Pancreas (tissue), 10 donors: ENCODE results near the gene KRTAP21-2. TPM values are rescaled to one million over a fixed set of nuclear protein-coding genes. Genes with fewer than 3 reads are reported as not detected.

Source experiments
- ATAC-seq, 4 donors: fragments of 200-7000 bp; cut with Tn5 transposase; one replicate each; pipeline versions ENCODE4 v1.8.0 to v1.9.1; 2020; ENCODE audit warnings: mild to moderate bottlenecking in 4 of 4, moderate library complexity in 4 of 4
- DNase-seq, 6 donors: peaks; one replicate each; pipeline ENCODE4 v3.0.0-alpha.2; 2020
- FAIRE-seq: peaks from 2 replicates; lab custom pipeline; 2012; peaks lifted over from hg19 to GRCh38; lab: Jason Lieb, UNC
- H3K27ac ChIP-seq, 4 donors: fragments of 200-600 bp; sonication (generic); 1 replicate in 3 of 4; 2 replicates in 1 of 4; pipeline versions ENCODE4 v1.5.0 to v1.8.0; 2020
- H3K27me3 ChIP-seq, 4 donors: fragments of 200-600 bp; one replicate each; pipeline ENCODE4 v1.8.0; 2021
- H3K36me3 ChIP-seq, 3 donors: fragments of 200-600 bp; sonication (generic) in 1 of 3; one replicate each; pipeline versions ENCODE4 v1.5.0 to v1.8.0; 2020 to 2021
- H3K4me1 ChIP-seq, 3 donors: fragments of 200-600 bp; one replicate each; pipeline ENCODE4 v1.8.0; 2021
- H3K4me3 ChIP-seq, 4 donors: fragments of 200-600 bp; sonication (generic) in 2 of 4; one replicate each; pipeline versions ENCODE4 v1.5.0 to v1.8.0; 2020 to 2021
- H3K9me3 ChIP-seq, 4 donors: fragments of 200-600 bp; one replicate each; pipeline ENCODE4 v1.8.0; 2021
- CTCF ChIP-seq, 4 donors: fragments of 200-600 bp; sonication (generic) in 3 of 4; IDR thresholded peaks; one replicate each; pipeline versions ENCODE4 v1.5.0 to v1.8.0; 2021; ENCODE audit warnings: antibody characterized with exemption in 4 of 4
- WGBS, 2 donors: extraction: QIAGEN DNeasy Blood & Tissue Kit; methylation state at CpG; one replicate each; pipeline ENCODE4 v1.1.7; 2013; 5-methylcytosine and 5-hydroxymethylcytosine counted together
- intact Hi-C, 3 donors: fragments of 100-400 bp; cut with DNase I; formaldehyde crosslinking; loops; one replicate each; pipeline versions ENCODE4 v1.11.1 to v1.14.2; 2022
- polyA plus RNA-seq, 2 donors: library from polyadenylated mRNA; stranded (reverse); fragments of 200-250 nt; gene quantifications; one replicate each; pipeline ENCODE4 v1.2.3, GENCODE V29; 2013
- total RNA-seq, 6 donors: library from RNA; stranded (reverse); fragmentation: NEBNext Ultra II Directional in 4 of 6; extraction: Animal tissue kit (Norgen Biotek cat#: 25700) in 4 of 6; gene quantifications; one replicate each; pipeline versions ENCODE4 v1.2.1 to v1.2.4, GENCODE V29; 2021 to 2023
- donor health status: healthy with polysubstance abuse.
- donor health status: DM: no; HTN: no; CAD: no; lungs with moderate emphysema.
- donor health status: DM: no; HTN: no; CAD: no.
- donor health status: control.
- donor health status: control.
- donor health status: Bipolar disorder and iron deficiency.
- donor health status: DM: yes; HTN: yes; CAD: no.
- donor health status: DM: no; HTN: no; CAD: no.
- donor health status: DM: no; HTN: no; CAD: no.
- donor health status: DM: yes; HTN: yes; CAD: no.

The KRTAP21-2 gene
- total and polyA plus RNA-seq, 8 donors = not detected

- H3K27me3 ChIP-seq = no peaks in the 10 kb centered on the region
- intact Hi-C loops = no loop called here
- no peak for TF ChIP-seq CTCF (IDR thresholded peaks at IDR 0.05)
- no peaks in the 10 kb centered on the region for H3K4me1 ChIP-seq
- no peak overlapping the region for H3K27ac ChIP-seq
- FAIRE-seq = no peak
- no peaks in the 10 kb centered on the region for H3K36me3 ChIP-seq
- no peaks in the 10 kb centered on the region for H3K9me3 ChIP-seq
- no peak overlapping the region for H3K4me3 ChIP-seq
- no peak for ATAC-seq
- 89 to 95% methylated on average over 3 of the region's 3 CpGs for WGBS, 2 donors
- no peak for DNase-seq
Observed at GRCh38 chr21:30713766-30714165, 33.3 kb downstream of the KRTAP21-2 start.

GRCh38 chr21:30710499-30710898 is 36.6 kb downstream of the KRTAP21-2 start:
- DNase-seq (no peak), FAIRE-seq (no peak), ATAC-seq (no peak)
- WGBS, 2 donors = 20 to 28% methylated on average over 3 of the region's 3 CpGs
- H3K4me3 ChIP-seq = no peak overlapping the region
- TF ChIP-seq CTCF (IDR thresholded peaks at IDR 0.05) = no peak
- H3K4me1 ChIP-seq = no peaks in the 10 kb centered on the region
- no peaks in the 10 kb centered on the region for H3K27me3 ChIP-seq
- H3K36me3 ChIP-seq = no peaks in the 10 kb centered on the region
- no peaks in the 10 kb centered on the region for H3K9me3 ChIP-seq
- intact Hi-C loops = no loop called here
- no peak overlapping the region for H3K27ac ChIP-seq

GRCh38 chr21:30707409-30707808 is 39.6 kb downstream of the KRTAP21-2 start:
- no peak overlapping the region for H3K27ac ChIP-seq
- ATAC-seq (no peak), FAIRE-seq (no peak), DNase-seq (no peak)
- no peaks in the 10 kb centered on the region for H3K4me1 ChIP-seq
- TF ChIP-seq CTCF (IDR thresholded peaks at IDR 0.05) = no peak
- no peak overlapping the region for H3K4me3 ChIP-seq
- no peaks in the 10 kb centered on the region for H3K36me3 ChIP-seq
- intact Hi-C loops = no loop called here
- H3K9me3 ChIP-seq = no peaks in the 10 kb centered on the region
- H3K27me3 ChIP-seq = no peaks in the 10 kb centered on the region

Other genes starting within 250 kb of the KRTAP21-2 start
- gene KRTAP19-5, start 245.1 kb downstream of the KRTAP21-2 start, total RNA-seq = not detected
- not detected for gene KRTAP19-5, start 245.1 kb downstream of the KRTAP21-2 start, polyA plus RNA-seq
- gene KRTAP19-6, start 205.4 kb downstream of the KRTAP21-2 start, total RNA-seq = not detected
- gene KRTAP19-6, start 205.4 kb downstream of the KRTAP21-2 start, polyA plus RNA-seq = not detected
- not detected for gene KRTAP19-7, start 185.9 kb downstream of the KRTAP21-2 start, total RNA-seq
- gene KRTAP19-7, start 185.9 kb downstream of the KRTAP21-2 start, polyA plus RNA-seq = not detected
- gene KRTAP22-2, start 156.9 kb downstream of the KRTAP21-2 start, total RNA-seq = not detected
- gene KRTAP22-2, start 156.9 kb downstream of the KRTAP21-2 start, polyA plus RNA-seq = not detected
- gene KRTAP6-3, start 154.8 kb downstream of the KRTAP21-2 start, total RNA-seq = not detected
- gene KRTAP6-3, start 154.8 kb downstream of the KRTAP21-2 start, polyA plus RNA-seq = not detected
- not detected for gene KRTAP6-2, start 148.4 kb downstream of the KRTAP21-2 start, total RNA-seq
- not detected for gene KRTAP6-2, start 148.4 kb downstream of the KRTAP21-2 start, polyA plus RNA-seq
- not detected for gene KRTAP22-1, start 146.2 kb downstream of the KRTAP21-2 start, total RNA-seq
- gene KRTAP22-1, start 146.2 kb downstream of the KRTAP21-2 start, polyA plus RNA-seq = not detected
- not detected for gene KRTAP6-1, start 133.3 kb downstream of the KRTAP21-2 start, total RNA-seq
- not detected for gene KRTAP6-1, start 133.3 kb downstream of the KRTAP21-2 start, polyA plus RNA-seq
- not detected for gene KRTAP20-1, start 130.8 kb downstream of the KRTAP21-2 start, total RNA-seq
- gene KRTAP20-1, start 130.8 kb downstream of the KRTAP21-2 start, polyA plus RNA-seq = not detected
- not detected for gene KRTAP20-4, start 126.6 kb downstream of the KRTAP21-2 start, total RNA-seq
- gene KRTAP20-4, start 126.6 kb downstream of the KRTAP21-2 start, polyA plus RNA-seq = not detected
- gene KRTAP20-2, start 112.1 kb downstream of the KRTAP21-2 start, total RNA-seq = not detected
- not detected for gene KRTAP20-2, start 112.1 kb downstream of the KRTAP21-2 start, polyA plus RNA-seq
- gene KRTAP20-3, start 104.4 kb downstream of the KRTAP21-2 start, total RNA-seq = not detected
- not detected for gene KRTAP20-3, start 104.4 kb downstream of the KRTAP21-2 start, polyA plus RNA-seq
- not detected for gene KRTAP21-3, start 28.5 kb downstream of the KRTAP21-2 start, total RNA-seq
- not detected for gene KRTAP21-3, start 28.5 kb downstream of the KRTAP21-2 start, polyA plus RNA-seq
- not detected for gene KRTAP21-1, start 8.2 kb upstream of the KRTAP21-2 start, total RNA-seq
- not detected for gene KRTAP21-1, start 8.2 kb upstream of the KRTAP21-2 start, polyA plus RNA-seq
- not detected for gene KRTAP8-1, start 66.0 kb upstream of the KRTAP21-2 start, total RNA-seq
- gene KRTAP8-1, start 66.0 kb upstream of the KRTAP21-2 start, polyA plus RNA-seq = not detected
- gene KRTAP7-1, start 82.5 kb upstream of the KRTAP21-2 start, total RNA-seq = not detected
- not detected for gene KRTAP7-1, start 82.5 kb upstream of the KRTAP21-2 start, polyA plus RNA-seq
- not detected for gene KRTAP11-1, start 134.3 kb upstream of the KRTAP21-2 start, total RNA-seq
- not detected for gene KRTAP11-1, start 134.3 kb upstream of the KRTAP21-2 start, polyA plus RNA-seq